Fibroblast of pulmonary artery (primary cell): ENCODE measurements around the gene PKDREJ.

Source experiments
- DNase-seq: peaks from one replicate; pipeline ENCODE4 v3.0.0-alpha.2; 2010; ENCODE audit warnings: low read depth
- H3K4me3 ChIP-seq: replicated peaks from 2 replicates; pipeline ENCODE4 v1.5.1; 2011; ENCODE audit warnings: low read depth, mild to moderate bottlenecking, control low read depth, low read length, moderate library complexity
- TF ChIP-seq, protein P1 (sequence below): IDR thresholded peaks from 2 replicates; pipeline ENCODE4 v1.5.1; 2011; ENCODE audit warnings: mild to moderate bottlenecking, control low read depth, low read length, inconsistent platforms; ENCODE audit errors: missing control alignments

The PKDREJ gene

DNA sequence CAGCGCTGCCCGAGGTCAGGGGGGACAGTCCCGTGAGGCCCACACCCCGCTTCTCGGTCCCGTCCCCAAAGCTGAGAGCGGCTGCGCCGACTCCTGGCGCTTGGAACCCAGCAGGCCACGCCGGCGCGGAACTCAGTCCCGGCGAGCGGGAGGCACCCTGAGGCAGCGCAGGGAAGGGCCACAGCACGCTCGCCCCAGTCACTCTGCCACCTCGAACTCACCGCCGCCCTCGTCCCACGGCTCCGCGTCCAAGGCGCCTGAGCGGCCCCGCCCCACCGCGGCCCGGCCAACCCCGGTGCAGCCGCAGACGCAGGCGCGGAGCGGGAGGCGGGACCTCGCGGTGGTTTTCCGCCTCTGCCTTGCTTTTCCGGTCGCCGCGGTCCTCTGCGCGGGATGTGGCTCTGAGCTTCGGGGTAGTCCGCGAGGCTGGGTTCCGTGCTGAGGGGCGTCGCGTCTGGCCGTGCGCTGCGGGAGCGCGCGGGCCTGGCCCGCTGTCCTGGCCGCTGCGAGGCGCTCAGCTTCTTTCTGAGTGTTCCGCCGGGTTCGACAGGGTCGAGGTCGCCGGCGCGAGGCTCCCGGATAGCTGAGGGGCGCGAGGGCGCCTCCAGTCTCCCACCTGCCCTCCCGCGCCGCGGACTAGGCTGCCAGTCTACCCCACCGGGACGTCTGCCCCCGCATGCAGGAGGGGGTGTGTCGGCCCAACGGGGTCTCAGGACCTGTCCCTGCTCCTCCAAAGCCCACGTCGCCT lies 12.9 kb downstream of the PKDREJ start, which contains the start of gene CDPF1:
Gene CDPF1 (minus strand): TSS at position 259 of the 748 bp plus-strand sequence. CDS start 2,009 bp downstream, outside the sequence.
- H3K4me3 ChIP-seq: peak within 1 kb of the TSS; percentile 83
- peak; percentile 79 for DNase-seq
- TF ChIP-seq, protein P1, sequence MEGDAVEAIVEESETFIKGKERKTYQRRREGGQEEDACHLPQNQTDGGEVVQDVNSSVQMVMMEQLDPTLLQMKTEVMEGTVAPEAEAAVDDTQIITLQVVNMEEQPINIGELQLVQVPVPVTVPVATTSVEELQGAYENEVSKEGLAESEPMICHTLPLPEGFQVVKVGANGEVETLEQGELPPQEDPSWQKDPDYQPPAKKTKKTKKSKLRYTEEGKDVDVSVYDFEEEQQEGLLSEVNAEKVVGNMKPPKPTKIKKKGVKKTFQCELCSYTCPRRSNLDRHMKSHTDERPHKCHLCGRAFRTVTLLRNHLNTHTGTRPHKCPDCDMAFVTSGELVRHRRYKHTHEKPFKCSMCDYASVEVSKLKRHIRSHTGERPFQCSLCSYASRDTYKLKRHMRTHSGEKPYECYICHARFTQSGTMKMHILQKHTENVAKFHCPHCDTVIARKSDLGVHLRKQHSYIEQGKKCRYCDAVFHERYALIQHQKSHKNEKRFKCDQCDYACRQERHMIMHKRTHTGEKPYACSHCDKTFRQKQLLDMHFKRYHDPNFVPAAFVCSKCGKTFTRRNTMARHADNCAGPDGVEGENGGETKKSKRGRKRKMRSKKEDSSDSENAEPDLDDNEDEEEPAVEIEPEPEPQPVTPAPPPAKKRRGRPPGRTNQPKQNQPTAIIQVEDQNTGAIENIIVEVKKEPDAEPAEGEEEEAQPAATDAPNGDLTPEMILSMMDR: no peak

DNA sequence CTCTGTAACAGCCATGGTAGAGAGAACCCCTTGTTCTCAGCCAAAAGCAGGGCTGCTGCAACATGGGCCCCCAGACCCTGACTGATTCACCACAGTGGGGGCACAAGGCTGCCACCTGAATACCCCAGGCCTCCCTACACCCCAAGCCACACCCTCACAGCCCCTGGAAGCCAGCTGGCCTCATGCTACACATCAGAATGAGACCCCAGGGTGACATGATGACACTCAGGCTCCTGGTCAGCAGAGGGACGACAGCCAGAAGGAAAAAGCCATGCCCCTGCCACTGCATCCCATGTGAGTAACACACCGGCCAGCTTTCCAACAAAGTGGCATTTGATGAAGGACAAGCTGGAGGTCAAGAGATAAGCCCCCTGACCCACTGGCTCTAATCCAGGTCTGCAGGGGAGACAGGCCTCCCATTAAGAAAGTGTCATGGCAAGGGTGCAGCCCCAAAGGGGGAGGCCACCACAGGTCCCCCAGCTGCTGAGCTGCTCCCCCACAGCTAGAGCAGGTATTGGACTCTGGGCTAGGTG lies 15.6 kb downstream of the PKDREJ start:
- TF ChIP-seq, protein P1: no peak
- H3K4me3 ChIP-seq: no peak overlapping the region
- DNase-seq: no peak

DNA sequence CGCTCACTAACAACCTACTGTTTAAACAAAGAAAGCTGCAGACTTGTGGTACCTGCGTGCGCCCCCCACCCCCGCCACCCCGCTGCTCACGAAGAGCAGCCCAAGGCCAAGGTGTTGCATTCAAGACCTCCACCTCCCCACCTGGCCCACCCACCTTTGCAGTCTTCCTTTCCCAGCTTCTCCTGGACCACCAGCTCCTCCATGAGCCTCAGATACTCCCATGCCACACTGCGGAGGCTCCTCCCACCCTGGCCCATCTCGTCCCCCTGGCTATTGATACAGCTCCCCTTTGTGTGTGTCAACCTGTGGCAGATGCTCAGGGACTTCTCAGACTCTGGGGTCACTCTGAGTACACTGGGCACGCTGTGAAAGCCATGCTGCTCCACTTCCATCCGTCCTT lies 17.0 kb downstream of the PKDREJ start:
- TF ChIP-seq, protein P1: no peak
- DNase-seq: no peak

DNA sequence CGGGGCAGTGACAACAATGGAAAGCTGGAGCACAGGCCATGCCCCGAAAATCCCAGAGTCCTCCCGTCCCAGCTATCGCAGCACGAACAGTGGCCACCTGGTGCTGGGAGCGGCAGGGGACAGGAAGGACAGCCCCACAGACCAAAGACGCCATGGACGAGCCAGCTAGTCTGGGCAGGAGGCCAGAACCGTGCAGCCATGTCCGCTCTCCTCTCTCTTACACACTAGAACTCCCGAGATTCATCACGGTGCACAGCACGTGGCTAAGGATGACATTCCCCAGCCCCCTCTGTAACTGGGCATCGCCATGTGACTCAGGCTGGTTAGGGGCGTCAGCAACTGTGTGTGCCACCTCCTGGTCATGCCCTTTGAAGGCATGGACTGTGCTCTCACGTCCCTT lies 17.6 kb downstream of the PKDREJ start:
- no peak overlapping the region for H3K4me3 ChIP-seq
- TF ChIP-seq, protein P1: no peak
- peak; percentile 18 for DNase-seq

More for the DNA sequence above, 17.0 kb downstream of the PKDREJ start:
- H3K4me3 ChIP-seq: no peak overlapping the region

DNA sequence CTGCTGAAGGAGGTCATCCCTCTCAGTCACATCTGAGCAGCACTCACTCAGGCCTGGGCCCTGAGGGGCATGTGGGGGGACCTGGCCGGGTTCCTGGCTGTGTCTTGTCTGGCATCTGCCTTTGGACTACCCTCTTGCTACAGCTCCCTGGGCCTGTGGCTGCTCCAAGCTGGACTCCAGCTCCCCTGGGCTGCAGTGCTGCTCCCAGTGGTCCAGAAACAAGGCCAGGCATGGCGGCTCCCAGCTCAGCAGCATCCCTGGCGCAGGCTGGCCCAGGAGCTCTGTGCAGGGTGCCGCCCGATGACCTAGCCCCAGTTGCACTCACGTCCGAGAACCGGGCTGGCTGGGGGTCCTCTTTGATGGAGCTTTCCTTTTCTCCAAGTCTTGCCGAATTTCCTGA lies 18.4 kb downstream of the PKDREJ start:
- TF ChIP-seq, protein P1: no peak
- no peak overlapping the region for H3K4me3 ChIP-seq
- no peak for DNase-seq

DNA sequence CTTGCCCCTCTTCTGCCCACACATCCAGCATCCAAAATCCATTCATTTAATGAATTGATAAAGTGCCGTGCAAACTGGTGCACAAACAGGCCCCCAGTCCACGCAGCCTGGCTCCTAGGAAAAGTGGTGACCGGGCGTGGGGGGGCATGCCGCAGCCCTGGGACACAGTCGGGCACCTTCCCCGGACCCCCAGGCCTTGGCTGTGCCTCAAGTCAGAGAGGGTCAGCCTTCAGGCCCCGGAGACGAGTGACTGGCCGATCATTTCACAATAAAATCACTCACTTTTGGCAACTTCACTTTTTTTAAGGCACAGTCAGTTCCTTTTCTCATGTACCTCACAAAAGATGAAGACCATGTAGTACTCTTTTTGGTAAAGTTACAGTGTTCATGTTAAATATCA lies 21.1 kb downstream of the PKDREJ start:
- no peak for DNase-seq
- TF ChIP-seq, protein P1: no peak
- no peak overlapping the region for H3K4me3 ChIP-seq
